Measurements from ENCODE around the gene CDH16.
"Not testable (repeated sequence)": the region's sequence is repeated elsewhere in the genome, so short reads cannot be mapped to it uniquely, and the experiment has no call there.

Gene CDH16

DNA sequence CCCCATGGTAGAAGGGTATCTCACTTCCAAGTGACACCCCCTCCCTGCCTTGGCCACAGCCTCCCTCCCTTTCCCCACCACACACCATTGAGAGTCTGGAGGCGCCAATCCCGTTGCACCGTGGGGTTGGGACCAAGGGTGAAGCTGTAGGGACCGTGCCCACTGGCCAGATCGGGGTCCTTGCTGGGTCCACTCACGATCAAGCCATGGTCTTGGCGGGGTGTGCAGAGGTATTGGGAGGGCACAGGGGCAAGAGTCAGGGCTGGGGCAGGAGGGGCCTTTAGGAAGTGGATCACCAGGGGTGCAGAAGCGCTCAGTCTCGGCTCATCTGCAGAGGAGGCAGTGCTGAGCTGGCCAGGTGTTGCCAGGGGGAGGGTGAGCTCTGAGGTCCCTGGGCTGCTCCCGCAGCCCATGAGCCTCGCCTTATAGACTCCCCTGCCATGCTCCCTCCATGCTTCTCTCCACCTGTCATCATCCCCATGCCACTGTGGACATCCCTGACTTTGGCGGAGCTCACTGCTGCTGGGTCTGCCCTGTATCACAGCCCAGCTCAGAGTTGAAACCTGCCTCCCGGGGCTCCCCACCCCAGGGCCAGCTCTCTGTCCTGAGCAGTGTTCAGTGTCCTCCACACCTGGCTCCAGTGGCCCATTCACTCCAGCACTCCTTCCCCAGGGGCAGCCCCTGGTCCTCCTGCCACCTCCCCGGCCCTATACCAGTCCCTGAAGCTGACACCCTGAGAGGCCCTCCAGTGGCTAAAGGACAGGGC lies 8.3 kb downstream of the CDH16 start:
- no peak for DNase-seq (ENCODE audit: low spot score)

GRCh38 chr16:66908762-66909559 lies 9.7 kb downstream of the CDH16 start:
- no peak for DNase-seq (ENCODE audit: low spot score)

GRCh38 chr16:66908116-66908515 lies 10.6 kb downstream of the CDH16 start:
- DNase-seq (ENCODE audit: low spot score): no peak

- DNase-seq (ENCODE audit: low spot score): no peak
Measured at GRCh38 chr16:66906916-66907836, 11.5 kb downstream of the CDH16 start.

DNA sequence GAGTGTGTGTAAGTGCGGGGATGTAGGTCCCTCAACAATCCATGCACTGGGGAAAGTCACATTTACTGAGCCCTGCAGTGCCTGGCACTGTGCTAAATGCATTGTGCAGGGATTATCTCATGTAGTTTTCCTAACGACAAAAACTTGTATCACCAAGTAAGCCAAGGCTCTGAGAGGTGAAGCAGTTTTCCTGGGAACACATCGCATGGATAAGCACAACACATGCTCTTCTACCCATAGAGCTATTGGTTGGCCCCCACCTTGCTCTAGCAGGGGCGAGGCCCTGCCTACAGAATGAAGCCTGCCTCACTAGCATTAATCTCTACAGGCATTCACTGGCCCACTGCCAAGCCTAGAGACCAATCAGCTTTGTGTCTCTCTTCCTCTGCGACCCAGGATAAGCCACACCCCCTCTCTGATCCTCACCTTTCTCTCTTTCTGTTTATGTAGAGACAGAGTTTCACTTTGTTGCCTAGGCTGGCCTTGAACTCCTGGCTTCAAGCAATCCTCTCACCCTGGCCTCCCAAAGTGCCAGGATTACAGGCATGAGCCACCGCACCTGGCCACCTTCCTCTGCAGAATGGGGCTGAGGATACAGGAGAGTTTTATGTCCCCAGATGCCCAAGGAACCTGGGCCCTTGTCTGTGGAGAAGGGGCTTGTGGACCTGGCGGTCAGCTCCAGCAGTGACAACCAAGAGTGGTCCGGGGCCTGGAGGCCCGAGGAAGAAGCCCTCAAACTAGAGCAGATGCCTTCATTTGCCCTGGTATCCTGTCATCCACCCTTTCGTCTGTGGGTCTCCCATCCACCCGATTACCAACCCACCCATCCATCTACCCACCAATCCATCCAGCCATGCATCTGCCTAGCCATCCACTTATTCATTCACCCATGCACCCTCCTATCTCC lies 12.8 kb downstream of the CDH16 start:
- DNase-seq (ENCODE audit: low spot score): peak; percentile 44

GRCh38 chr16:66904846-66905632 lies 13.6 kb downstream of the CDH16 start:
- no peak for DNase-seq (ENCODE audit: low spot score)

GRCh38 chr16:66904428-66904845 lies 14.2 kb downstream of the CDH16 start:
- no peak for DNase-seq (ENCODE audit: low spot score)

DNA sequence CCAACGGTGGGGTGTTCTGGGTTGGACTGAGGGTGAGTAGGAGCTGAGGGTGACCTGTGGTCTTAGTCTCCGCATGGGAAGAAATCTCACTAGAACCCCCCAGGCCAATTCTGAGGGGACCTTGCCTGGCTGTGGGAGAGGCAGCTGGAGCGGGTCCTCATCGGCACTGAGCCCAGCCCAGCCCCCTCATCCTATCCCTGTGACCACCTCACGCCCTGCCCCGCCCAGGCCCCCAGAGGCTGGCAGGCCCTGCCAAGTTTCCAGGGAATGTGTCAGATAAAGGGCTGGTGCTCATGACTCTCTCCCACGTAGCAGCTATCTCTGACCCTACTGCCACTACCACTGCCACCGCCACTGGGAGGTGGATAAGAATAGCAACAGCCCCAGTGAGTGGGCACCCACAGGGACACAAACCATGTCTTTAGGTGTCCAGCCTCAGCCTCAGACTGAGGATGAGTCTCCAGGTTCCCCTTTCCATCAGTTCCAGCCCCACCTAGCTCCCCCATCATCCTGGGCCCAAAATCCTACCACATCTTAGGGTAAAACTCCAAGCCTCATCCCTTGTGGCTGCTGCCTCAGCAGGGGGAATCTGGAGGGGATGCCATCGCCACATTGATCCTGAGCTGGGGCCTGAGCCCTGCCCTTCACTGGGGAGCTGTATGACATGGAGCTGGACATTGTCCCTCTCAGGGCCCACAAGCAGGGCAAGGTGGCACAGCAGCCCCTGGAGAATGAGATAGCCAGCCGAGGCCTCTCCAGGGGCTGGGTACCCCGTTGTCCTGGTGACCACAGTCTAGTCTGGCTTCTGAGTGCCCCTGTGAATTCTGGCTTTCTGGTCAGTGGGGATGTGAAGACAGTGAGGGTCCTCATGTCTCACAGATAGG lies 14.9 kb downstream of the CDH16 start:
- no peak for DNase-seq (ENCODE audit: low spot score)

DNA sequence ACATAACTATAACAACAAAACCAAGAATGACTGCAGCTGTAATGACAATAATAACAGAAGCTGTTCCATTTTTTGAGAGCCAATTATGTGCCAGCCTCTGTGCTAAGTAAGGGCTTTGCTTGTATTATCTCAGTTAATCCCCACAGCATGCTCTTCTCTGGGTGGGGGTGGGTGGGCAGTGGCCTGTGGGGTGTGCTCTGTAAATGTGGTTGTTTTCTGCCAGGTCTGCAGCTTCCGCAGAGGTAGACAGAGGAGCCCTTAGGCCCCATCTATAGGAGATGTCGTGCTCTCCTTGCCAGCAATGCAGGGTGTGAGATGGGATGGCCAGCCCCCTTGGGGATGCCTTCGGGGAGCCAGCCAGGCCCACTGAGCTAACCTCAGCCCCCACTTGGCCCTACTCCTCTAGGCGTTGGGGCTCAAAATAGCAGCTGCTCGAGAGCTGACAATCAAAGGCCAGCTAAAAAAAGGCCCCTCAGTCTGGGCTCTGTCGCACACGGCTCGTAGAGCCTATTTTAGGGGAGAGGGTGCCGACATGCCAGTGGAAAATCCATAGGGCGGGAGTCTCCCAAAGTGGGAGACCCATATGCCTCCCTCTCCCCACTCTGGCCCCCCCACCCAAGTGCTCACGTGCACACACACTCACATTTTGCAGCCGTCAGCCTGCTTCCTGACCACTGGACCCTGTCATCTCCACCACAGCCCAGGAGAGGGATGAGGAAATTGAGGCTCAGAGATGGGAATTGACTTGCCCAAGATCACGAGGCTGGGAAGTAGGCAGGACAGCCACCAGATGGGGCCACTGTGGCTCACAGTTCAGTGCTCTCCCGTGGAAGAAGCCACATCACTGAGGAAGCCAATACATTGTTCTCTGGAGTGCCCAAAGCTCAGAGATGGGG lies 15.8 kb downstream of the CDH16 start:
- DNase-seq (ENCODE audit: low spot score): no peak

GRCh38 chr16:66901626-66902025 lies 17.1 kb downstream of the CDH16 start:
- DNase-seq (ENCODE audit: low spot score): no peak

DNA sequence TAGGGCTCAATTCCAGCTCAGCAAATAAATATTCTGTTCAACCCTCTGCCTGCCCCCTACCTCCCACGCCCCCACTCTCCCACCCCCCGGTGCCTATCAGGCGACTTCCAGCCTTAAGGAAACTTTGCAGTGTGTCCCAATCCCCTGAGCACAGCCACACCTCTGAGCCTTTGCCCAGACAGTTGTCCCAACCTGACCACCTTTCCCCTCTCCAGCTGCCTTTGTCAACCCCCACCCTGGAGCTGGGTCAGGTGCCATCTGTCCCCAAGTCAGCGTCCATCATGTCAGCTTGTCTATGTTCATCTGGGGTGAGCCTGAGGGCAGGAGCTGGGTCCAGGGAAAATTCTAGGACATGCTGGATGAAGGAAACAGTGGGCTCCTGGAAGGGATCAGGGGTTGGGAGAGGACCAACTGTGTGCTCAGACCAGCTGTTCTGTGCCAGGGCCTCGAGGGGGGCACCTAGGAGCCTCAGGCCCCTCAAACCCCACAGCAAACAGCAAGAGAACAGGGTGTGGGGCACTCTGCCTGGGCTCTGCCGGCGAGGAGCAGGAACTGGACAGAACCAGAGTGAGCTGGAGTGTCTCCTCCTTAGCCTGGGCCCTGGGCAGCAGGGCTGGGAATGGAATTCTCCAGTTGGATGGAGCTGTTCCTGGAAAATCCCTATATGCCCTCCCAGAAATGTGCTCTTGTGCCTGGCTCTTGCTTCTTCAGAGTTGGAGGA lies 17.8 kb downstream of the CDH16 start:
- no peak for DNase-seq (ENCODE audit: low spot score)

DNA sequence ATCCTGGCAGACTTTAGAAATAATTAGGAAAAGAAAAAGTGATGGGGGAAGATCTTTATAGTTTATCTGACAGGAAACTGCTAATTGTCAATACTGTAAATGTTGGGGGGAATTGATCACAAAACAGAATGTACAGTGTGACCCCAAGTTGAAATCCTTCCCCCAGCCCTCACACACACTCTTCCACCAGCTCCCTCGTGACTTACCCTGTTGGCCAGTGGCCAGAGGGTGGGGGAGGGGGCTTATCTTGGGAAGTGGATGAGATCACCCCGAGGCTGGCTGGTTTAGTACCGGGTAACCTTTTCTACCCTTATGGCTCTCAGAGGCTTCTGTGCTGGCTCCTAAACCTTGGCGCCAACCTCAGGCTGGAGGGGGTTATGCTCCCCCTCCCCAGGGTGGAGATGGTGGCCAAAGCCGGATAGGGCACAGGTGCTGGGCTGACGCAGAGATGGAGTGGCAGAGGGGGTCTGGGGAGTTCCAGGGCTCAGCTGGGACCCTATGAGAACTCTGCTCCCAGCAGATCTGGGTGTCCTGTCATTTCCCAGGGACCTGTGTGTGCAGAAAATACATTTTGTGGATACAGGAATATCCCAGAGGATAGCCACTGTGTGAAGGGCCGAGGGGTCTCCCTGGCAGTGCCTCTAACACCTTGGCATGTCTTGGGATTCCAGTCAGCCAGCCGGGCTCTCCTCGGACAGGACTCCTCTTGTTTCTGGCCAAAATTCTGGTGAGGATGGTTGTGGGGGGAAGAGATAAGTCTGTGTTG lies 18.6 kb downstream of the CDH16 start:
- no peak for DNase-seq (ENCODE audit: low spot score)

- no peak for DNase-seq (ENCODE audit: low spot score)
Measured at GRCh38 chr16:66899310-66899944, 19.3 kb downstream of the CDH16 start.

GRCh38 chr16:66898933-66899309 lies 19.8 kb downstream of the CDH16 start:
- DNase-seq (ENCODE audit: low spot score): no peak

GRCh38 chr16:66898207-66898606 lies 20.5 kb downstream of the CDH16 start:
- DNase-seq (ENCODE audit: low spot score): no peak

DNA sequence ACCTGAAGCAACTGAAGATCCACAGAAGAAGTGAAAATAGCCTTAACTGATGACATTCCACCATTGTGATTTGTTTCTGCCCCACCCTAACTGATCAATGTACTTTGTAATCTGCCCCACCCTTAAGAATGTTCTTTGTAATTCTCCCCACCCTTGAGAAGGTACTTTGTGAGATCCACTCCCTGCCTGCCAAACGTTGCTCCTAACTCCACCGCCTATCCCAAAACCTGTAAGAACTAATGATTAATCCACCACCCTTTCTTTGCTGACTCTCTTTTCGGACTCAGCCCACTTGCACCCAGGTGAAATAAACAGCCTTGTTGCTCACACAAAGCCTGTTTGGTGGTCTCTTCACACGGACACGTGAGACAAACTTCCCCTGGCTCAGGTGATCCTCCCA lies 22.0 kb downstream of the CDH16 start:
- DNase-seq (ENCODE audit: low spot score): not testable (repeated sequence)
